Omental fat pad (tissue), 4 donors: ENCODE data around the gene TRIM40. TPM values are rescaled to one million over a fixed set of nuclear protein-coding genes. Genes with fewer than 3 reads are reported as not detected.

Source experiments
- ATAC-seq: fragments of 150-250 bp; one replicate; pipeline ENCODE4 v1.9.1; 2016; ENCODE audit warnings: mild to moderate bottlenecking, moderate library complexity; ENCODE audit not compliant: low FRiP score
- DNase-seq: peaks from one replicate; pipeline ENCODE4 v3.0.0-alpha.2; 2019; ENCODE audit warnings: low spot score
- CTCF ChIP-seq, 3 donors: fragments of 450-650 bp; IDR thresholded peaks; one replicate each; pipeline ENCODE4 v1.5.1; 2016 to 2017; ENCODE audit warnings: antibody characterized with exemption in 3 of 3, mild to moderate bottlenecking in 3 of 3, moderate library complexity in 2 of 3
- total RNA-seq, 4 donors: library from RNA; depleted of rRNA; stranded (reverse); fragments of >200 nt; gene quantifications; one replicate each; pipeline ENCODE4 v1.1.0, GENCODE V29; 2016

TRIM40 gene
- total RNA-seq, 4 donors from 2014 or later, result not detected

DNA sequence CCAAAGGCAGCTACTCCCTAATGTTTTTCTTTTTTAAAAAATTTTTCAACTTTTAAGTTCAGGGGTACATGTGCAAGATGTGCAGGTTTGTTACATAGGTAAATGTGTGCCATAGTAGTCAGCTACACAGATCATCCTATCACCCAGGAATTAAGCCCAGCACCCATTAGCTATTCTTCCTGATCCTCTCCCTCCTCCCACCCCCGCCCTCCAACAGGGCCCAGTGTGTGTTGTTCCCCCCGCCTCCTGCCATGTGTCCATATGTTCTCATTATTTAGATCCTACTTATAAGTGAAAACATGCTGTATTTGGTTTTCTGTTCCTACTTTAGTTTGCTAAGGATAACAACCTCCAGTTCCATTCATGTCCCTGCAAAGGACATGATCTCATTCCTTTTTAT, 39.8 kb downstream of the TRIM40 start:
- ATAC-seq, result no peak
- DNase-seq, result no peak
- no peak for TF ChIP-seq CTCF (IDR thresholded peaks at IDR 0.05)

GRCh38 chr6:30178837-30179236, 42.9 kb downstream of the TRIM40 start:
- DNase-seq (no peak), ATAC-seq (no peak)
- no peak for TF ChIP-seq CTCF (IDR thresholded peaks at IDR 0.05)

DNA sequence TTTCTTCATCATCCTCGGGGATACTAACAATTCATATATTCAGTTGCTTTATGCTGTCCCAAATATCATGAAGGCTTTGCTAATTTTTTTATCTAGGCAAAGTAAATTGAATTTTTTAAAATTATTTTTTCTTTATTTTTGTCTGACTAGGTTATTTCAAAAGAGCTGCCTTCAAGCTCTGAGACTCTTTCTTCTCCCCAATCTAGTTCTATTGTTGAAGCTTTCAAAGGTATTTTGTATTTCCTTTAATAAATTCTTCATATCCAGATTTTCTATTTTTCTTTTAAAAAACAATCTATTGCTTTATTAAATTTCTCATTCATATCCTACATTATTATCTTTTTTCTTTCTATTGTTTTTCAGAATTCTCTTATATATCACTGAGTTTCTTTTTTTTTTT, 44.2 kb downstream of the TRIM40 start:
- DNase-seq (no peak), ATAC-seq (no peak)
- TF ChIP-seq CTCF (IDR thresholded peaks at IDR 0.05), result no peak

- no peak for TF ChIP-seq CTCF (IDR thresholded peaks at IDR 0.05)
- DNase-seq (no peak), ATAC-seq (no peak)
Observed at GRCh38 chr6:30184417-30185031, 48.6 kb downstream of the TRIM40 start.

GRCh38 chr6:30185846-30186484, 50.0 kb downstream of the TRIM40 start:
- no peak for ATAC-seq
- no peak for TF ChIP-seq CTCF (IDR thresholded peaks at IDR 0.05)
- no peak for DNase-seq

GRCh38 chr6:30188541-30188940, 52.6 kb downstream of the TRIM40 start:
- DNase-seq, result no peak
- no peak for TF ChIP-seq CTCF (IDR thresholded peaks at IDR 0.05)
- ATAC-seq, result no peak

GRCh38 chr6:30192076-30192475, 56.1 kb downstream of the TRIM40 start:
- no peak for TF ChIP-seq CTCF (IDR thresholded peaks at IDR 0.05)
- DNase-seq (no peak), ATAC-seq (no peak)
